Stimulated activated CD4-positive, alpha-beta T cell treated with anti-CD3 and anti-CD28 coated beads, Interleukin-1b, Interleukin-23, amount 100 ng/mL, for 4 hours (primary cell): ENCODE data around the gene RB1.
"Not testable (repeated sequence)": the region's sequence is repeated elsewhere in the genome, so short reads cannot be mapped to it uniquely, and the experiment has no call there.

ENCODE experiments used
- DNase-seq, 2 donors: peaks; one replicate each; pipeline ENCODE4 v3.0.0-alpha.2; 2020; ENCODE audit warnings: low read depth in 2 of 2

Gene RB1

DNA sequence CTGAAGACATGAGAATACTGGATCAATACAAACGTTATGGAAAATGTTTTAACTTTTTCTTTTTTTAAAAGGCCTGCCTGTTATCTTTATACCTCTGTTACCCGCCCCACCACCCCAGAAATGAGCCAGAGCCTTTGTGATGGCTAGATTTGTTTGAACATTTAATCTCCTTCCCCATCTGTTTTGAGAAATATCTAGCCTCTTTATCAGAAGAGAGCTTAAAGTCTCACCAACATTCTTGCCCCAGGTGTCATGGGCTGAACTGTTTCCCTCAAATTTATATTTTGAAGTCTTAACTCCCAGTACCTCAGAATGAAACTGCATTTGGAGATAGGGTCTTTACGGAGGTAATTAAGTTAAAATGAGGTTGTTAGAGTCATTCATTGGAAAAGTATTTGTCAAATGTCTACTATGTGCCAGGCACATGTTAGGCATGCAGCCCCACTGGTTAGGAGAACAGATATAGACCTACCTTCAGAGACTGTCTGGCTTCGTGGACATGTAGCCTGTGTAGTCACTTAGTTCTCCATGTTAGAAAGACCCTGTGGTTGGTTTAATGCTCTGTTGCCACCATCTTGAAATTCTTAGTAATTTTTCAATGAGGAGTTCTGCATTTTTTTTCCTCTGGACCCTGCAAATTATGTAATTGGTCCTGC, 6.3 kb upstream of the RB1 start:
- no peak for DNase-seq

DNA sequence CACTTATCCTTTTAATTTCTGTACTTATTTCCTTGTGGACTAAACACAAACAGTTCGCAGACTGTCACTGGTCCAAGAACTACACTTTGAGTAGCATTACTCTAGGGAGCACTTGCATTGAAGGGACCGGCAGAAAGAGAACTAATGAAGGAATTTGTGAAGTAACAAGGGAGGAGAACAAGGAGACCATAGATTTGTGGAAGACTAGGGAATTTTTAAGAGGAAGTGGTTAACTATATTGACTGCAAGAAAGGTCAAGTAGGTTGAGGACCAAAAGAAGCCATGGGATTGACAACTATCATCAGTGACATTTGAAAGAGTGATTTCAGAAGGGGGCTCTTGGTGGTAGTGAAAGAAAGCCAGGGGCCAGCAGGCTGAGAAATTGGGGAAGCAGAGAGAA, 4.0 kb upstream of the RB1 start:
- no peak for DNase-seq

DNA sequence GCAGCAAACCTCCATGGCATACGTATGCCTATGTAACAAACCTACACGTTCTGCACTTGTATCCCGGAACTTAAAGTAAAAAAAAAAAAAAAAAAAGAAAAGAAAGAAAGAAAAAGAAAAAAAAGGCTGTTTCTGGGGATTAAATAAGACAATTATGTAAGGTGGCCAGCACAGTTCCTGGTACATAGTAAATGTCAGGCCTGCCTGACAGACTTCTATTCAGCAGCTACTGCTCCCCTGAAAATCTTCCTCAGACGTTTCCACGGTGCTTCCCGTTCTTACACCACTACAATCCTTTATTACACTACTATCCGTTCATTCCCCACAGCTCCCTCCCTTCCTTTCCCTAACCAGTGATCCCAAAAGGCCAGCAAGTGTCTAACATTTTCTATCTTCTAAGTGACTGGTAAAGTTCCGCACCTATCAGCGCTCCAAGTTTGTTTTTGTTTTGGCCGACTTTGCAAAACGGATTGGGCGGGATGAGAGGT, 636 bp upstream of the RB1 start:
- no peak for DNase-seq

DNA sequence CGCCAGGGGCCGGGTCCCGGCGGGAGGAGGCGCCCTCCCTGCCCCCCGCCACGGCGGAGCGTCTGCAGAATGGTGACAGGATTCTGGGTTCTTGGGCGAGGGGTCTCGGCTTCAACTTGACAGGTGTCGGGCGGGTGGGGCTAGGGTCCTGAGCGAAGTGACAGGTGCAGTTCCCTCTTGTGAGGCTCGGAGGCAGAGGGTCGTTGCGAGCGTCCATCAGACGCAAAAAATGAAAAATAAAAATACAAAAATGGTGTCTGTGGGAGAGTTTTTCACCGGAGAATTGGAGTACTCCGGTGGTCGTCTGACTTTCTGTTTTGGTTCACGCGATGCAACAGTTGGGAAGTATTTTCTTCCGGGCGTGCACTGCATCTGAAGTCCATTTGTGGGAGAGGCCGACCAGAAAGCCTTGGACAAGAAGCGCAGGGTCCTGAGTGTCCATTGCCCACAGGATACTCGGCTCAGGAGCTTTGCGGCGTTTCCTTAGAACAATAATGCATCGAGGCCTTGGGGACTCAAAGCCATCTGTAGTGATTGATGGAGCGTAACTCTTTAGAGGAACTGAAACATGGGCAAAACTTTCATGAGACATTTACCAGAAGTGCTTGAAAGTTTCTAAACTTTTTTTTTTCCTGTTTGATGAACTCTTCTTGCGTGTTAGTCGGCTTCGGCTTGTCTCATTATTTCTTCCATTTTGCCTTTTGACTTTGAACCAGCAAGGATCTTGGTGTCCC, 759 bp downstream of the RB1 start:
- no peak for DNase-seq

DNA sequence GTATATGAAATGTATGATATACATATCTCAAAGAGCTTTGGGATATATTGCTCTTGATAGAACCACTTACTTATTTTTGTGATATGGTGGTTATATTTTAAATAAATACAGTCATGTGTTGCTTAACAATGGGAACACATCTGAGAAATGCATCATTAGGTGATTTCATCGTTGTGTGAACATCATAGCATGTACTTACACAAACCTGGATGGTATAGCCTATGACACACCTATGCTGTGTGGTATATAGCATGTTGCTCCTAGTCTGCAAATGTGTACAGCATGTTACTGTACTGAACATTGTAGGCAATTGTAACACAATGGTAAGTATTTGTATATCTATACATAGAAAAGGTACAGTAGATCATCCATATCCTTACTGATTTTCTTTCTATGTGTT, 7.7 kb downstream of the RB1 start:
- DNase-seq: no peak

DNA sequence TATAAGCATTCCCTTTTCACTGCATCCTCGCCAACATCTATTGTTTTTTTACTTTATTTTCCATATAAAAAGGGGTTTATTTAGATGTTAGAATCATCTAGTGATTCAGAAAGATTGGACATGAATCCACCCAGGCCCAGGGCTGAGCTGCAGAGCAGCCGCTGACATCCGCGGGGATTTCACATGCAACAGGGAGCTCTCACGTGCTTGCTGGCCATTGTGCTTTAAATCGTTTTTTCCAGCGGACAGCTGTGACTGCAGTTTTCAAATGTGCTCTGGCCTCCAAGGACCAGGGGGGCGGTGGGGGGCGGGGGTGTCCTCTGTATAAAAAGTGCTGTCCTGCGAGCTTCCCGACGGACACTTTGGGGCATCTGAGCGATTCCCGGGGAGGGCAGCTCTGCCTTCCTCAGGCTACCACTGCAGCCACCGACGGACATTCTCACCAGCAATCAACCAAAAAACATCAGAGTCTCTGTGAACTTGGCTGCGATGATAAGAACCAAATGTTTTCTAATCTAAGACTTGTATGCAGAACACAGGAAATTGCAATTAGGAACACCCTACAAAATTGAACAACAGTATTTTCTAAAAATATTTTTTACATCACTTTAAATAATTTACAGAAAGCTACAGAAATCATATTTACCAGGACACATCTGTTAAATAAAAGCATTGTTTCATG, 12.6 kb downstream of the RB1 start:
- no peak for DNase-seq

DNA sequence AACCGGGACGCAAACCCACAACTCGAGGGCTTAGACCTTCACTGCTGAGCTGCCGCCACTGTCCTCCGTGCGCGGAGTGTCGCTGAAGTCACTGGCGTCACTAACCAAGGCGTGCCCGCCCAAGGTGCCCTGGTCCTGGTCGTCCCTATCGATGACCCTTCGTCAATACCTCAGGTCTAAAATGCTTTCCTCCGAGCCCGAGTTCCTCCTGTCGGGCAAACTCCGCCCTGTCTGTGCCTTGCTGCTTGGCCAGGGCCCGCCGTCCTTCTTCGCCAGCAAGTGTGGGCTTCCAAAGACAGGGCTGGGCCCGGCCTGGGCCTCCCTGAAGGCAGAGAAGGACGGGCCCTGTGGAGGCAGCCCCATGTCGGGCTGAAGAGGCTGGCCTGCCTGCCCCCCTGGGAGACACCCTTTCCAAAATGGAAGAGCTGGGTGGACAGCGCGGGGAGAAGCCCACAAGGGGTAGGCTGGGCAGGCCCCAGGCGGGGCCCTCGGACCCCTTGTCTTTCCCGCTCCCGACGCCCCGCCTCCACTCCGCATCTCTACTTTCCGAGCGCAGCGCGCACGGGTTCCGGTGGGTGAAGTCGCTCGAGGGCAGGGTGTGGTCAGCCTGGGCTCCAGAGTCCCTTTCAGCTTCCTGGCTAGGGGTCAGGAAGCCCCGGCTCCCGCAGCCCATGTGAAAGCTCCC, 13.4 kb downstream of the RB1 start:
- DNase-seq: no peak

DNA sequence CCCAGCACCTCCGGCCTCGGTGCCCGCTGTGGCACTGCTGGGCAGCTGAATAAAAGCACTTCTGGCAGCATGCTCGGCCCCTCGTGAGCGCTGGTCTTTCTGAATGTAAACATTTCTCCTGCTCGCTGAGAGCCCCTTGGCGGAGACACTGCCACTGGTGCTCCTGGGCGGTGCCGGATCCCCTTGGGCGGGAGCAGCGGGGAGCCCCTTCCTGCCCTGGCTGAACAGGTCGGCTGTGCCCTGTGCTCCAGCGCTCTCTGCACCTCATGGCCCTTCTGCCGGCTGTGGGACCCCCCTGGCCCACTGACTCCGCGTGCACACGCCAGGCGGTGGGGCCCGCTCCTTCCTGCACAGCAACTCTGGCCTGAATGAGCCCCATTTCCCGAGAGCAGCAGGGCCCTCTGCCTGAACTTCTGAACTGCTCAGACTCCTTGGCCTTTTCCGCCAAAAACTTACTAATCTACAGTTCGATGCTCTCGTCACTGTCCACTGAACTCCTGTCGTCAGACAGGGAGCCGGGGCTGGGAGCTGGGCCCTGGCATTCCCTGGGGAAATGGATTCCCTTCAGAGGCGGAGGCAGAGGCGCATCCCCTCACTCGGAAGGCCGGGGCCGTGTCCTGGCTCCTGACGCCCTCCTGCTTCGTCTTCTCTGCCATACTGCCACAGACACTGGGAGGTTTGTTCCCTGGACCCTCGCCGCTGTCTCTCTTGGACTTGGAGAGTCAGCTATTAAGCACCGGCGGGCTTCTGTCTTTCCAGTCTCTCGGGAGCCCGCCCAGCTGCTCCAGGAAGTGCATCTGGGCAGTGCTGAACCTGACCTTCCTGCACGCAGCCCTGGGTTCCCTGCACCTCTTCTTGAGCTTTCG, 14.2 kb downstream of the RB1 start:
- DNase-seq: no peak

DNA sequence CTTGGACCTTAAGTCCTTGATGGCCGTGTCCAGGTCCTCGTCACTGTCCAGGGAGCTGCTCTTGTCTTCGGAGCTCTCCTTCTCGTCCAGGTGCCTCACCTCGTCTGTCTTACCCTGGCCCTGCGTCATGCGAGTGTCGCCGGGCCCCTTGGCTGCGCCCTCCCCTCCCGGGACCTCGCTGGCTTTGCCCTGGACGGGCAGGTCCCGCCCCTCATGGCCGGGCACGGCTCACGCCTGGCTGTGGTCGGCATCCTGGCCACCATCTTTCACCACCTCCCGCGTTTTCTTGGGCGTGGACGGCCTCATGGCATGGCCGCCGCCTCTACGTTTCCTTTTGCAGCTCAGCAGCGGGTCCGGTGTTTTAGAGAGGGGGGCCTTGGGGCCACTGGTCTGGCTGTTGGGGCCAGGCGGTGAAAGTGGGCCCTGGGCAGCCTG, 14.8 kb downstream of the RB1 start:
- DNase-seq: no peak

DNA sequence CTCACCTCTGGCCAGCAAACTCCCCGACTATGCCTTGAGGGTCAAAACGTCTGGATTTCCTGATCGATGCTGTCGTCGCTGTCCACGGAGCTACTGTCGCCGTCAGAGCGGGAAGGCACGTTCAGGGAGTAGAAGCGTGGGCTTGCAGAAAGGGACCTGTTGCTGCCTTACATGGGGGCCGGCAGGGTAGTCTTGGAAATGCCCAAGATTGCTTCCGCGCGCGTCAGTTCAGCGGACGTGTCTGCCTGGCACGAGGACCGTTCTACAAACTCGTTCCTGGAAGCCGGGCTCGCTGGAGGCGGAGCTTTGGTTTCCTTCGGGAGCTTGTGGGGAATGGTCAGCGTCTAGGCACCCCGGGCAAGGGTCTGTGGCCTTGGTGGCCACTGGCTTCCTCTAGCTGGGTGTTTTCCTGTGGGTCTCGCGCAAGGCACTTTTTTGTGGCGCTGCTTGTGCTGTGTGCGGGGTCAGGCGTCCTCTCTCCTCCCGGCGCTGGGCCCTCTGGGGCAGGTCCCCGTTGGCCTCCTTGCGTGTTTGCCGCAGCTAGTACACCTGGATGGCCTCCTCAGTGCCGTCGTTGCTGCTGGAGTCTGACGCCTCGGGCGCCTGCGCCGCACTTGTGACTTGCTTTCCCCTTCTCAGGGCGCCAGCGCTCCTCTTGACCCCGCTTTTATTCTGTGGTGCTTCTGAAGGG, 15.4 kb downstream of the RB1 start:
- no peak for DNase-seq

DNA sequence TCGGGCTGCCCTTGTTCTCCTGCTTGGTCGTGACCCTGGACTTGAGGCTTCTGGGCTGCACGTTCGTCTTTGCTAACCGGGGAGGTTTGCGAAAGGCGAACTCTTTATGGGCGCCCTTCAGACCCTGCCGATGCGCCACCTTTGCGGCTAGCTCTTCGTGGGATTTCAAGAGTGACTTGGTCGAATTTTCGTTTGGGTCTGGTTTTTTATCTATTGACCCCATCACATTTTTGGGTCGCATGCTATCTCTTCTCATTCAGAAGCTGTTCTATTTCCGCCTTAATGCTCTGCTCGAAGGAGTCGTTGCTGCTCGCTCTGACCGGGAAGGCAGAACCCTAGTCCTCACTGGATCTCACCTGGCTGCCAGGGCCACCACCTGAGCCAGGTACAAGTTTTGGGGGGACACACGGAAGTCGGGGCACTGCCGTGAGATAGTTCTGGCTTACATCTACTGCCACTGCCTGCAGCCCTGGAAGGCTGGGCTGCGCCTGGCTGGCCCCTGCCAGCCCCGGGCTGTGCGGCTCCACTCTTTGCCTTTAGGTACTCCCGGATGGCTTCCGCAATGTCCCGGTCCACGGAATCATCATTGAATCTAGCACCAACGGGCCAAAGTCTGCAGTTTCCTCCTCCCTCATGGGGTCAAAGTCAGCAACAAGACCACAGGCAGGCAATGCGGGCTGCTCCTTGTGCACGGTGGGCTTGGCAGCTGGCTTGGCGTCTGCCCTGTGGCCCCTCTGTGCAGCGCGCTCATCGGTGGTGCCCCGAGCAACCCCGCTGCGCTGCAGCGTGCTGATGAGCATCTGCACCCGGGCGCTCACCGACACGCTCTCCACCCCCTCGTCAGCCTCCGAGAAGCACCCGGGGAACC, 16.2 kb downstream of the RB1 start:
- no peak for DNase-seq

DNA sequence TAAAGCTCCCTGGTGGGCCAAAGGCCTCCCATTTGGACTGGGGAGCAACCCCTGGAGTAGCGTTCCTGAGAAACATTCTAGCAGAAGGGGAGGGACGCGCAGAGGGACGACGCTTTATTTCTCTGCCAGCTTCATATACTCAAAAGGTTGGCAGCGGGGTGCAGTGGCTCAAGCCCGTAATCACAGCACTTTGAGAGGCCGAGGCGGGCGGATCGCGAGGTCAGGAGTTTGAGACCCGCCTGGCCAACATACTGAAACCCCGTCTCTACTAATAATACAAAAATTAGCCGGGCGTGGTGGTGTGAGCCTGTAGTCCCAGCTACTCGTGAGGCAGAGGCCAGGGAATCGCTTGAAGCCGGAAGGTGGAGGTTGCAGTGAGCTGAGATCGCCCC, 16.8 kb downstream of the RB1 start:
- no peak for DNase-seq

DNA sequence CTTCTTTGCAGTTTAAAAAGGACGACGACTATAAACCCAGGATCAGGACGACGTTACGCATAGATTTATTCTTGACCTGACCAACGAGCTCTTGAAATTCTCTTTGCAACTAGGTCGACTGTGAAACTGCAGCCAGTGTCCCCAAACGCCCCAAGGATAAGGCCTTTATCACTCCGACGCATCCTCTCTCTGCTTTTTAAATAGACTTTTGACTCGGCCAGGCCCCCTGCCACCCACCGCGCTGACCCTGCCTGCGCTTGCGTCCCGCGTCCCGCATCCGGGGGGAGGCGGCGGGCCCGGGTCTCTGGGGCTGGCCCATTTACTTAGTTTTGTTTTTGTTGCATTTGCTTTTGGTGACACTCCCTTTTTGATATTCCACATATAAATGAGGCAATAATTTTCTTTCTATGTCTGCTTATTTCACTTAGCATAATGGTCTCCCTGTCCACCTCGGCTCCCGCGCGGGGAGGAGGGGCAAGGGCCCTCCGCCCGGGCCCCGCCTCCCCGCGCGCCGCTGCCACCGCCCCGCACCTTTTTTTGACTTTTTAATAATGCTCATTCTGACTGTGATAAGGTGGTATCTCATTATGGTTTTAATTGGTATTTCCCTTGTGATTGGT, 17.4 kb downstream of the RB1 start:
- DNase-seq: no peak

DNA sequence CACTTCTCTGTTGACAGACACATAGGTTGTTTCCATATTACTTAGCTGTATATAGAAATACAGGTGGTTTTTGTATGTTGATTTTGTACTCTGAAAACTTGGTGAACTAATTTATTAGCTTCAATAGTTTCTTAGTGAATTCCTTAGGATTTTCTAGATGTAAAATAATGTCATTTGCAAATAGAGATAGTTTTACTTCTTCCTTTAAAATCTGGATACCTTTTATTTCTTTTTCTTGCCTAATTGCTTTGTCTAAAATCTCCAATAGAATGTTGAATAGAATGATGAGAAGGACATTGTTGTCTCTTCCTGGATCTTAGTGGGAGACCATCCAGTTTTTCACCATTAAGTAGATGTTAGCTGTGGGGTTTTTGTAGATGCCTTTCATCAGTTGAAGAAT, 18.7 kb downstream of the RB1 start:
- DNase-seq: no peak

DNA sequence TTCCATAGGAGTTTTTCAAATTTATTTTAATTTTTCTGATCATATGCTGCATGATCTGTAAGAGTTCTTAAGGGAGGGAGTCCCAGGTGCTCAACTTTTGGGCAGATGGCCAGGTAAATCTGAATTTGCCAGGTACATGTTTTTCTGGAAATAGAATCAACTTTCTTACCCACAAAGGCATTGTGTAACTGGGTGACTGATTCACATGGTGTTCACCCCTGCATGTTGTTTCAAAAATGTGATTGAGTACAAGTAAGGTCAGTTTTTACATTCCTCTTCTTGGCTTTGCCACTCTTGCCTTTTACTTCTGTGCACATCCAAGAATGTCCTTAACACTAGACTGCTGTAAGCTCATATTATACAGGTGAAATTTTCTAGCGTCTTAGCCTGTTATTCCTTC, 30.4 kb downstream of the RB1 start:
- DNase-seq: no peak

DNA sequence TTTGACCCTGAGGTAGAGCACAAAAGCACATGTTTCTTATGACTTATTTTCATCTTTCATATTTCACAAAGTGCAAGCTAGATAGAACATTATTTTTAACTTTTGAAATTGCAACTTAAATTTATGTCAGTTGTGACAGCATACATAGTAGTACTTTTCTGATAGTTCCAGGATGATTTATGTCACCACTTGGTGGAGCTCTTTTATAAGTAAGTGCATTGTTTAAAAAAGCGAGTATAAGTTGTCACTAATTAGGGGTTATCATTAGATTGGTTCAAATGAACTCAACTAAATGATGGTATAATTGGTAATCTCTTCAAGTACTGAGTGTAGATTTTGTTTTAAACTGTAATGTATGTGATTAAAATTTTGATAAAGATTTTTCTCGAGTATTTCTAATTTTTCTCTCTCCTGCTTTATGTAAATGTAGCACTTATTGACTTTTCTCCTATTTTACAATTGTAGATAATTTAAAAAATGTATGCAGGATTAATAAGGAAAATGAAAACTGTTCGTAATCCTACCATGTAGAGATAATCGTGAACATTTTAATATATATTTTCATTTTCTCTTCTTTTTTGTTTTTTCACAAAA, 31.1 kb downstream of the RB1 start:
- DNase-seq: no peak

DNA sequence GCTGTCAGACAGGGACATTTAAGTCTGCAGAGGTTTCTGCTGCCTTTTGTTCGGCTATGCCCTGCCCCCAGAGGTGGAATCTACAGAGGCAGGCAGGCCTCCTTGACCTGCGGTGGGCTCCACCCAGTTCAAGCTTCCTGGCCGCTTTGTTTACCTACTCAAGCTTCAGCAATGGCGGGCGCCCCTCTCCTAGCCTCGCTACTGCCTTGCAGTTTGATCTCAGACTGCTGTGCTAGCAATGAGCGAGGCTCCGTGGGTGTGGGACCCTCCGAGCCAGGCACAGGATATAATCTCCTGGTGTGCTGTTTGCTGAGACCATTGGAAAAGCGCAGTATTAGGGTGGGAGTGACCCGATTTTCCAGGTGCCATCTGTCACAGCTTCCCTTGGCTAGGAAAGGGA, 35.6 kb downstream of the RB1 start:
- DNase-seq: not testable (repeated sequence)

DNA sequence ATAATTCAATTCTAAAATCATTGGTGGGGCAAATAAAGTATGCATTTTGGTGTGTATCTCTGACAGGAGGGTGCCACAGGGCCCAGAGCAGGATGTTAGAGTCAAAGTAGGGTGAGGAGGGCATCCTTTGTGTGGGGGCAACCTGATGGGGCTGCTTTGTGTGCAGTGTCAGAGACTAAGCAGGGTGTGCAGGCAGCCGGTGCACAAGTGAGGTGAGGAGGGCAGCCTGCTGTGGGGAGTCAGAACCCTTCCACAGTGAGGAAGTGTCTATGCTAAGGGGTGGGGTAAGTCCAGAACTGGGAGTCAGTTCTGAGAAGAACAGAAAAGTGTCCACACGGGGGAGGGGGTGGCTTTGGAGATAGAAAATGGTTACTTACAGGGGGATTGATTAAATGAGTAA, 40.7 kb downstream of the RB1 start:
- DNase-seq: no peak

DNA sequence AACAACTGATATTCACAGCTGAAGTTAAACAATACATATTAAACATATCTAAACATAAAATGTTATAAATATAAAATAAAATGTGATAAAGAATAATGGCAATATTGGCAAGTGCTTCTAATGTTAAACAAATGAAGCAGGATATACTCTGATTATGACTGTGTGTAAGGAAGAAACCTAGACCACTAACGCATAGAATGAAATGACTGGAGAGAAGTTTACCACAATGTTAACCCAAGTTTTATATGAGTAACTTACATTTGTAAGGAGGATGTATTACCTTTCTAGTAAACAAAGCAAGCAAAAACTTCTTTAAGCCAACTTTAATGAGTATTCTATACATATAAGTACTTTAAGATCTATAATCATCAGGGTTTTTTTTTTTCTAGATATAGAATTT, 43.0 kb downstream of the RB1 start:
- DNase-seq: no peak
